Ecto neural progenitor cell (in vitro differentiated cells): ENCODE data around the gene PLEKHF1.
"Not testable (repeated sequence)": the region's sequence is repeated elsewhere in the genome, so short reads cannot be mapped to it uniquely, and the experiment has no call there.

Experiments used
- DNase-seq: peaks from one replicate; pipeline ENCODE4 v3.0.0-alpha.2; 2018; ENCODE audit warnings: low spot score

The PLEKHF1 gene

GRCh38 chr19:29702161-29702962 lies 37.1 kb downstream of the PLEKHF1 start:
- no peak for DNase-seq

- DNase-seq = no peak
These were observed 37.7 kb downstream of the PLEKHF1 start for GRCh38 chr19:29702963-29703320.

- DNase-seq = no peak
These were observed 39.6 kb downstream of the PLEKHF1 start for GRCh38 chr19:29704562-29705558.

GRCh38 chr19:29705706-29706105 lies 40.4 kb downstream of the PLEKHF1 start:
- no peak for DNase-seq

GRCh38 chr19:29706635-29707034 lies 41.4 kb downstream of the PLEKHF1 start:
- DNase-seq = no peak

- DNase-seq = no peak
These were observed 43.5 kb downstream of the PLEKHF1 start for GRCh38 chr19:29708554-29709439.

- not testable (repeated sequence) for DNase-seq
These were observed 44.2 kb downstream of the PLEKHF1 start for GRCh38 chr19:29709440-29709798.

- DNase-seq = no peak
These were observed 46.4 kb downstream of the PLEKHF1 start for GRCh38 chr19:29711584-29712132.

GRCh38 chr19:29712744-29713516 lies 47.7 kb downstream of the PLEKHF1 start:
- DNase-seq = no peak

GRCh38 chr19:29714371-29714952 lies 49.2 kb downstream of the PLEKHF1 start:
- DNase-seq = no peak

GRCh38 chr19:29714953-29715700 lies 49.9 kb downstream of the PLEKHF1 start, which contains the start of gene C19orf12:
TSS of gene C19orf12 (minus strand) at chr19:29715261. CDS start at chr19:29708413, 6,848 bp downstream.
- DNase-seq = peak; percentile 77

GRCh38 chr19:29715701-29716581 lies 50.7 kb downstream of the PLEKHF1 start:
- DNase-seq = no peak

- DNase-seq = no peak
These were observed 51.8 kb downstream of the PLEKHF1 start for GRCh38 chr19:29717051-29717450.

GRCh38 chr19:29724102-29724641 lies 58.9 kb downstream of the PLEKHF1 start:
- peak; percentile 78 for DNase-seq

GRCh38 chr19:29724746-29725145 lies 59.5 kb downstream of the PLEKHF1 start:
- no peak for DNase-seq
